B cell (primary cell): ENCODE data around the gene FBXL14. TPM values are rescaled to one million over a fixed set of nuclear protein-coding genes. Genes with fewer than 3 reads are reported as not detected.
A peak's percentile ranks its signal among the peaks of the same experiment; 100 is the strongest.

Experiments
- ATAC-seq: fragments of 200-7000 bp; cut with Tn5 transposase; one replicate; pipeline ENCODE4 v1.10.0; 2021; ENCODE audit warnings: low read depth, mild to moderate bottlenecking, moderate number of reproducible peaks, moderate library complexity
- CTCF ChIA-PET: fragments of 350-600 bp; sonication (Branson Sonifier 250); formaldehyde crosslinking; loops from one replicate; lab custom pipeline; 2021; ENCODE audit warnings: antibody characterized with exemption, inconsistent platforms; lab: Charles Lee
- POLR2A ChIA-PET: fragments of 350-600 bp; sonication (Branson Sonifier 250); formaldehyde crosslinking; loops from one replicate; lab custom pipeline; 2021; ENCODE audit warnings: antibody characterized with exemption; lab: Charles Lee
- DNase-seq: peaks from one replicate; pipeline ENCODE4 v3.0.0; 2013
- H2AFZ ChIP-seq: 2 replicates; pipeline ENCODE4 v1.6.1; 2012; ENCODE audit warnings: mild to moderate bottlenecking, low read depth, low read length; ENCODE audit not compliant: insufficient read depth, poor library complexity, severe bottlenecking
- H3K27ac ChIP-seq, 2 donors: 1 replicate in 1 of 2; 2 replicates in 1 of 2; pipeline ENCODE4 v1.5.1; 2012 to 2013; ENCODE audit warnings: low read length in 2 of 2, mild to moderate bottlenecking in 2 of 2, moderate library complexity in 1 of 2
- H3K27me3 ChIP-seq, 4 experiments: fragments of 200-600 bp in 1 of 4; sonication (generic) in 1 of 4; replicated peaks in 1 of 4; 1 replicate in 2 of 4; 2 replicates in 2 of 4; pipeline versions ENCODE4 v1.6.1 to v1.7.0; 2013 to 2016; ENCODE audit warnings: low read length in 3 of 4, mild to moderate bottlenecking in 2 of 4, mixed read lengths in 1 of 4, moderate library complexity in 1 of 4; ENCODE audit not compliant: insufficient read depth in 4 of 4, control insufficient read depth in 3 of 4; ENCODE audit errors: control extremely low read depth in 1 of 4
- H3K36me3 ChIP-seq, 2 experiments: replicated peaks in 1 of 2; 1 replicate in 1 of 2; 2 replicates in 1 of 2; pipeline versions ENCODE4 v1.6.1 to v1.7.1; 2013; ENCODE audit warnings: low read length in 1 of 2; ENCODE audit not compliant: insufficient read depth in 2 of 2, control insufficient read depth in 1 of 2; ENCODE audit errors: control extremely low read depth in 1 of 2, extremely low read depth in 1 of 2
- H3K4me1 ChIP-seq, 2 donors: fragments of 200-600 bp in 1 of 2; sonication (generic) in 1 of 2; 1 replicate in 1 of 2; 2 replicates in 1 of 2; pipeline versions ENCODE4 v1.5.1 to v1.6.1; 2013 to 2017; ENCODE audit warnings: low read length in 2 of 2; ENCODE audit not compliant: control insufficient read depth in 2 of 2, insufficient read depth in 2 of 2
- H3K4me2 ChIP-seq: replicated peaks from 2 replicates; pipeline ENCODE3; 2012; ENCODE audit warnings: mild to moderate bottlenecking, low read depth, low read length; ENCODE audit not compliant: poor library complexity, severe bottlenecking
- H3K4me3 ChIP-seq, 5 experiments: fragments of 200-600 bp in 1 of 5; sonication (generic) in 1 of 5; 1 replicate in 3 of 5; 2 replicates in 2 of 5; pipeline versions ENCODE4 v1.5.1 to v1.7.0; 2011 to 2016; ENCODE audit warnings: low read length in 4 of 5, mild to moderate bottlenecking in 4 of 5, low read depth in 2 of 5, control low read depth in 1 of 5, moderate library complexity in 1 of 5; ENCODE audit not compliant: insufficient read depth in 1 of 5; ENCODE audit errors: control extremely low read depth in 1 of 5, extremely low read depth in 1 of 5
- H3K79me2 ChIP-seq: fragments of 200-600 bp; sonication (generic); one replicate; pipeline ENCODE4 v1.6.0; 2016; ENCODE audit warnings: low read length; ENCODE audit not compliant: control insufficient read depth, insufficient read depth
- H3K9ac ChIP-seq: fragments of 200-600 bp; sonication (generic); 2 replicates; pipeline ENCODE4 v1.6.1; 2017; ENCODE audit warnings: mild to moderate bottlenecking, low read length, moderate library complexity
- H3K9me3 ChIP-seq, 3 donors: one replicate each; pipeline versions ENCODE4 v1.6.1 to v1.7.1; 2013; ENCODE audit warnings: low read length in 2 of 3; ENCODE audit not compliant: control insufficient read depth in 2 of 3, insufficient read depth in 1 of 3; ENCODE audit errors: control extremely low read depth in 1 of 3
- H4K20me1 ChIP-seq: 2 replicates; pipeline ENCODE4 v1.6.0; 2012; ENCODE audit warnings: mild to moderate bottlenecking, low read length; ENCODE audit not compliant: insufficient read depth, control insufficient read depth, poor library complexity, severe bottlenecking
- H3K27ac Mint-ChIP-seq: one replicate; pipeline ENCODE4 v1.8.0; 2021; ENCODE audit warnings: mixed read lengths
- H3K27me3 Mint-ChIP-seq: one replicate; pipeline ENCODE4 v1.8.0; 2021; ENCODE audit warnings: mixed read lengths
- H3K4me1 Mint-ChIP-seq: one replicate; pipeline ENCODE4 v1.8.0; 2021; ENCODE audit warnings: mixed read lengths
- H3K4me3 Mint-ChIP-seq: one replicate; pipeline ENCODE4 v1.8.0; 2021; ENCODE audit warnings: mixed read lengths
- H3K9me3 Mint-ChIP-seq: one replicate; pipeline ENCODE4 v1.8.0; 2022; ENCODE audit warnings: mixed read lengths; ENCODE audit not compliant: insufficient read depth
- CTCF ChIP-seq: fragments of 200-600 bp; IDR thresholded peaks from one replicate; pipeline ENCODE4 v1.8.0; 2022; ENCODE audit warnings: antibody characterized with exemption, mild to moderate bottlenecking
- EZH2 ChIP-seq: IDR thresholded peaks from 2 replicates; pipeline ENCODE4 v1.6.1; 2012; ENCODE audit warnings: borderline replicate concordance, low read depth, mild to moderate bottlenecking, moderate library complexity, low read length; ENCODE audit not compliant: insufficient read depth, poor library complexity, severe bottlenecking
- WGBS: methylation state at CpG from one replicate; pipeline ENCODE4 v1.1.5; 2013; ENCODE audit warnings: missing lambda C conversion rate; ENCODE audit not compliant: insufficient coverage; 5-methylcytosine and 5-hydroxymethylcytosine counted together
- intact Hi-C: fragments of 100-400 bp; cut with micrococcal nuclease; formaldehyde crosslinking; loops from one replicate; pipeline ENCODE4 v1.10.0; 2022
- polyA plus RNA-seq: library from polyadenylated mRNA; depleted of rRNA; stranded (reverse); fragments of >200 nt; gene quantifications from 2 replicates; pipeline ENCODE4 v1.2.3, GENCODE V29; 2012
- total RNA-seq, 2 donors: library from RNA; stranded (reverse); fragments of 120-200 nt in 1 of 2; gene quantifications; 1 replicate in 1 of 2; 2 replicates in 1 of 2; pipeline versions ENCODE4 v1.2.3 to v1.2.4, GENCODE V29; 2013 to 2022

Gene FBXL14
- total and polyA plus RNA-seq, 2 donors (not counting 1 experiment from before 2014, with no cell fraction given), result 21.6 to 37.3 TPM

DNA sequence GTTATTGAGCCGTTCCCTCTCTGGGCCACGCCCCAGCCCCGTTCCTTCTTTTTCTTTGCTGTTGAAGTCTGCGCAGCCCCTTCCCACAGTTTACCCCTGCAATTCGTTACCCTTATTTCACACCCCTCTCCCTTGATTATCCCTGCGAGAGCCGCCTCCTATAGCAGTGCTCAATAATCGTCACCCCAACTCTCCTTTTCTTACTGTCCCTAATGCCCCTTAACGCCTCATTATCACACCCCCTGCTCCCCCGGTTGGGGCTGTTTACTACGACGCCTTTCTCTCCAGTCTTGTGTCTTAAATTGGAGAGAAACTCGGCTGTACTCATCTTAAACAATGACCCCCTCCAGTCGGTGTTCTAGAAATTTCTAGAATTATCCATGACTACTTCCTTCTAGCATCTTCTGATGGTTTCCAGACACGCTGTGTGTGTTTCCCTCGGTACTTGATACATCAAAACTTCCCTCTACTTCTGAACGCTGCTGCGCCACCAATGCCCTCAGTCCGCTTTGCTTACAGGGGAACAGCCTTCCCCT lies 713 bp upstream of the FBXL14 start:
- intact Hi-C loops, result loop anchor here (2.0 kb wide), 1 partner anchor 604 kb away; the partner anchor contains the start of gene ERC1
- TF ChIP-seq CTCF (no peak), EZH2 (no peak)

DNA sequence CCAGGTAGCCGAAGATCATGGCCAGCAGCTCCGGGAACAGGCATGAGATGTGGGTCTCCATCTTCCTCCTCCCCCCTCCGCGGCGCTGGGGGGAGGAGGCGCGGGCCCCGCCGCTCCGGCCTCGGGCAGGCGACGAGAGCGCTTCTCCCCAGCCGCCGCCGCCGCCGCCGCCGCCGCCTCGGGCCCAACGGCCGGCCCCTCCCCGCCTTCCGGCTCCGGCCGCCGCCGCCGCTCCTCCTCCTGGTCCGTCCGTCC lies 448 bp downstream of the FBXL14 start:
- Histone ChIP-seq H3K27me3 (no peaks in the 10 kb centered on the region), H3K36me3 (no peaks in the 10 kb centered on the region), H3K4me2 (peak overlapping the region; percentile 85), H3K27ac (peak overlapping the region; percentile 51 to 54), H3K79me2 (peaks cover 42% of the 10 kb centered on the region), H3K4me1 (peaks cover 38 to 41% of the 10 kb centered on the region in 2 donors), H3K9ac (peak overlapping the region; percentile 82), H2AFZ (peak overlapping the region; percentile 81), H4K20me1 (peaks cover 37% of the 10 kb centered on the region), H3K9me3 (no peaks in the 10 kb centered on the region), H3K4me3 (peak overlapping the region; percentile 47 to 81 (median 73))
- Mint-ChIP-seq H3K4me1 (peaks cover 51% of the 10 kb centered on the region), H3K9me3 (no peaks in the 10 kb centered on the region), H3K4me3 (peak overlapping the region; percentile 94), H3K27ac (peak overlapping the region; percentile 91), H3K27me3 (no peaks in the 10 kb centered on the region)
- TF ChIP-seq EZH2, result no peak
- no peak for TF ChIP-seq CTCF
- POLR2A ChIA-PET, result interaction anchor here (0.7 to 1.3 kb wide), 3 partner anchors 11 to 1205 kb away, joined by 3 to 4 read pairs (median 3); partner anchors contain the start of gene KDM5A
- under 1% methylated on average over 34 of the region's 34 CpGs for WGBS
- ATAC-seq (no peak), DNase-seq (peak; percentile 87)
- intact Hi-C loops, result loop anchor here (1.0 to 5.0 kb wide), 8 partner anchors 11 to 1207 kb away; partner anchors contain the start of genes ADIPOR2, CCDC77, ERC1 and KDM5A
- CTCF ChIA-PET, result interaction anchor here (1.1 to 4.7 kb wide), 5 partner anchors 9 to 1018 kb away, joined by 3 to 31 read pairs (median 29); no protein-coding TSS in a partner anchor

More for the DNA sequence above, 713 bp upstream of the FBXL14 start:
- H3K9me3 ChIP-seq, result no peaks in the 10 kb centered on the region
- POLR2A ChIA-PET, result no interaction called here
- Mint-ChIP-seq H3K27ac (peak overlapping the region; percentile 97), H3K27me3 (no peaks in the 10 kb centered on the region), H3K9me3 (no peaks in the 10 kb centered on the region), H3K4me1 (peaks cover 47% of the 10 kb centered on the region), H3K4me3 (peak overlapping the region; percentile 93)
- H2AFZ ChIP-seq, result peak overlapping the region; percentile 88
- H3K4me1 ChIP-seq, result peaks cover 38 to 41% of the 10 kb centered on the region in 2 donors
- ATAC-seq (peak; percentile 2), DNase-seq (no peak)
- H3K4me3 ChIP-seq, result peak overlapping the region; percentile 46 to 81 (median 67)
- peak overlapping the region; percentile 80 to 96 for H3K27ac ChIP-seq
- H3K4me2 ChIP-seq, result peak overlapping the region; percentile 81
- H4K20me1 ChIP-seq, result peaks cover 29% of the 10 kb centered on the region
- peaks cover 31% of the 10 kb centered on the region for H3K79me2 ChIP-seq
- 7% methylated on average over 14 of the region's 19 CpGs for WGBS
- H3K36me3 ChIP-seq, result no peaks in the 10 kb centered on the region
- no peaks in the 10 kb centered on the region for H3K27me3 ChIP-seq
- H3K9ac ChIP-seq, result peak overlapping the region; percentile 70
- CTCF ChIA-PET, result interaction anchor here (1.0 to 4.7 kb wide), 3 partner anchors 8 to 477 kb away, joined by 4 to 30 read pairs (median 29); no protein-coding TSS in a partner anchor
